ENCODE measurements around the gene IL24.

IL24 gene

DNA sequence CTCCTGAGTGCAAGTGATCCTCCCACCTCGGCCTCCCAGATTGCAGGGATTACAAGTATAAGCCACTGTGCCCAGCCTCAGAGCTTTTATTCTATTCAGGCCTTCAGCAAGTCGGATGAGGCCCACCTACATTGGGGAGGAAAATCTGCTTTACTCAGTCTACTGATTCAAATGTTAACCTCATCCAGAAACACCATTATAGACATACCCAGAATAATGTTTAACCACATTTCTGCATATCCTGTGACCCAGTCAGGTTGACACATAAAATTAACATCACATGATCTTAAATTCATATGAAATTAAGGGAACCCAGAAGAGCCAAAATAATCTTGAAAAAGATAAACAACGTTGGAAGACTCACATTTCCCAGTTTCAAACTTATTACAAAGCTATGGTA lies 16.9 kb upstream of the IL24 start:
- DNase-seq (ENCODE audit: low read depth), result no peak

DNA sequence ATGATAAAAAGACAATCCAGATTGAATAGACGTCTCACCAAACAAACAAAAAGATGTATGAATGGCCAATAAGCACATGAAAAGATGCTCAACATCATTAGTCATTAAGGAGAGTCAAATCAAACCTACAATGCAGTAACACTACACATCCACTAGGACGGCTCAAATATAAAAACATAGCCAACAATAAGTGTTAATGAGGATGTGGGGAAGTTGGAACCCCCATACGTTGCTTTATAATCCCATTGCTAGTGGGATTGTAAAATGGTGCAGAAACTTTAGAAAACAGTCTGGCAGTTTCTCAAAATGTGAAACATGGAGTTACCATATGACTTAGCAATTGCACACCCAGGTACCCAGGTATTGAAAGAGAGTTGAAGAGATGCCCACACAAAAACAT lies 14.7 kb upstream of the IL24 start:
- no peak for DNase-seq (ENCODE audit: low read depth)

- no peak for DNase-seq (ENCODE audit: low read depth)
Measured at GRCh38 chr1:206883160-206883559, 14.1 kb upstream of the IL24 start.

DNA sequence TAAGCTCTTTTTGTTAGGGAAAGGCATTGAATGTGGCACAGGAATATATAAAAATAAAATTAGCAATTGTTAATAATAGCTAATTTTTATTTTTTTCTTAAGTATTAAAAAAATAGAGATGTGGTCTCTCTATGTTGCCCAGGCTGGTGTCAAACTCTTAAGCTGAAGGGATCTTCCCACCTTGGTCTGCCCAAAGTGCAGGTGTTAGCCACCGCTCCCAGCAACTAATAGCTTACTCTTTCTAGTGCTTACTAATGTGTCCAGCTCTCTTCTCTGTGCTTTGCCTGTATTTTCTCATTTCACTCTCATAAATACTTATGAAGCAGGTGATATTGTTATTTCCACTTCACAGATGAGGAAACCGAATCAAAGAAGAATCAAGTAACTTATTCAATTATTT lies 13.4 kb upstream of the IL24 start:
- DNase-seq (ENCODE audit: low read depth), result no peak

GRCh38 chr1:206885341-206886060 lies 11.7 kb upstream of the IL24 start:
- no peak for DNase-seq (ENCODE audit: low read depth)

GRCh38 chr1:206886831-206887230 lies 10.4 kb upstream of the IL24 start:
- DNase-seq (ENCODE audit: low read depth), result no peak

- no peak for DNase-seq (ENCODE audit: low read depth)
Measured at GRCh38 chr1:206887701-206888100, 9.5 kb upstream of the IL24 start.

DNA sequence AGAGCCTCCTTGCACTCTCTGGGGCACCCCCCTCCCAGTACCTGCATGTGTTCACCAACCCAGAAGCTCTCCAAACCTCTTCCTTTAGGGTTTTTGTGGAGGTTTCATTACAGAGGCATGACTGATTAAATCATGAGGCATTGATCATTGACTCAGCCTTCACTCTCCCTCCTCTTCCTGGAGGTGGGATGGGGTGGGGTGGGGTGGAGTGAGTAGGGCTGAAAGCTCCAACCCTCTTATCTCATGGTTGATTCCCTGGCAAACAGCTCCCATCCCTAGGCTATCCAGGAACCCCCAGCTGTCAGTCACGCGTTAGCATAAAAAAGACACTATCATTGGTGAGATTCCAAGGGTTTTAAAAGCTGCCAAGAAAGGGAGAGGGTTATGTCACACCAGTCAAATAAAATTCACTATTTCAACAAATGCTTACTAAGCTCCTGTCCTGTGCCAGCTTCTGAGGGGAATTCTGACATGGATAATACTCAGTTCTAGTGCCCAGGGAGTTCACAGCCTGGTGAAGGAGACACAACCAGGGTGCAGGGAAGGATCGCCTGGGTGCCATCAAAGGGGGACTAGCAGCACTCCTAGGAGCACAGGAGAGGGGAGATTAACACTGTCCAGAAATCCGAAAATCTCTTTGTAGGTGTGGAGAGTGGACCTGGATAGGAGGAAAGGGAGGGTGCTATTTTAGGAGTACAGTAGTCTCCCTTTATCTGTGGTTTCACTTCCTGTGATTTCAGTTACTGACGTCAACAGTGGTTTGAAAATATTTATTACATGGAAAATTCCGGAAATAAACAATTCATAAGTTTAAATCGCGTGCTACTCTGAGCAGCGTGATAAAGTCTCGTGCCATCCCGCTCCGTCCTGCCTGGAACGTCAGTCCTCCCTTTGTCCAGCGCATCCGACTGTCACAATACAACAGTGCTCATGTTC lies 6.8 kb upstream of the IL24 start:
- peak; percentile 38 for DNase-seq (ENCODE audit: low read depth)

DNA sequence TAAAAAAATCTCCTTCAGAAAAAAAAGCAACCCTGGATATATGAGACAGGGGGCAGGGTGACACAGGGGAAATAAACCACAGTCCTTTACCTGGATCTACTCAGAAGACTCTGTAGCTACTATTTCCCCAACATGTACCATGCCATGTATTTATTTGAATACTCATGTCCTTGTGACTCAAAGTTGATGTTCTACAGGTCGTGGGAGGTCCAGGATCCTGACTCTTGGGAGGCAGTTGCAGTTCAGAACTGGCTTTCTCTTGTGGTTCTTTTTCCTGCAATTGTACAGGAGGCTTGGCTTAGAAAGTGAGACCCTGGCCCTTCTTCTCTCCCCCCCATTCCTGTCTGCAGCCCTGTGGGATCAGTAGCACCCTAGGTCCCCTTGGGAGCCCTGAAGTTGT lies 5.8 kb upstream of the IL24 start:
- DNase-seq (ENCODE audit: low read depth), result no peak

DNA sequence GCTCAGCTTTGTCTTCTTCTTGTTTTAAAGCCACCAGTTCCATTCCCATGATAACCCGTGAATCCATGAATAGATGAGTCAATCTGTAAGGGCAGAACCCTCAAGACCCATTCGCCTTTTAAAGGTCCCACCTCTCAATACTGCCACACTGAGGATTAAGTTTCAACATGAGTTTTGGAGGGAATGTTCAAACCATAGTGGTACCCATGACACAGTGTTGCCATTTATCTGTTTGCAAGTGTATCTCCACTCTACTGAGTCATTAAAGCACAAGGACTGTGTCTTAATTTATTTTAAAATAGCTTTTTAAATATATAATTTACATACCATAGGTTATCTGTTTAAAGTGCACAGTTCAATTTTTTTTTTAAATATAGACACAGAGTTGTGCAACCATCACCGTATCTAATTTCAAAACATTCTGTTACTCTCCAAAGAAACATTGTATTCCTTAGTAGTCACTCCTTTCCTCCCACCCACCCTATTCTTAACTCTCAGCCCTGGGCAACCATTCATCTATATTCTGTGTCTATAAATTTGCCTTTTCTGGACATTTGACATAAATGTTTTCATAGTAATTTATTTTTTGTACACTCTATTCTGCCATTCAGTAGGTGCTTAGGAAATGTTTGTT lies 4.8 kb upstream of the IL24 start:
- peak; percentile 18 for DNase-seq (ENCODE audit: low read depth)

DNA sequence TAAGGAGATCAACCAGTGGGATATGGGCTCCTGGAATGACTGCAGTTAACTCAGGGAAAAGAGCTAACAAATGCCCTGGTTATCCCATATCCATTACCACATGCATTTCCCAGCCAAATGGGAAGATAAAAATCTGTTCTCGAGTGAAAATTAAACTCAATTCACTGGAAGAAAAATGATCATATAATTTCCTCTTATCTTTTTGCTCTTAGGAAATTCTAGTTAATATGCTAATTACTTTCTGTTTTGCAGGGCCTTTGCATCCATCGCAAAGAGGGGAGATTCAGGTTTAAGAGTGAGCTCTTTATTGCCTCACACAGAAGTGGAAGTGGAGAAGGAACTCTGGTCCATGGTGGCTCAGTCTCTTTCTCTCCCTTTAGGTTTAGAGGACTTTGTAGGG lies 3.9 kb upstream of the IL24 start:
- no peak for DNase-seq (ENCODE audit: low read depth)

DNA sequence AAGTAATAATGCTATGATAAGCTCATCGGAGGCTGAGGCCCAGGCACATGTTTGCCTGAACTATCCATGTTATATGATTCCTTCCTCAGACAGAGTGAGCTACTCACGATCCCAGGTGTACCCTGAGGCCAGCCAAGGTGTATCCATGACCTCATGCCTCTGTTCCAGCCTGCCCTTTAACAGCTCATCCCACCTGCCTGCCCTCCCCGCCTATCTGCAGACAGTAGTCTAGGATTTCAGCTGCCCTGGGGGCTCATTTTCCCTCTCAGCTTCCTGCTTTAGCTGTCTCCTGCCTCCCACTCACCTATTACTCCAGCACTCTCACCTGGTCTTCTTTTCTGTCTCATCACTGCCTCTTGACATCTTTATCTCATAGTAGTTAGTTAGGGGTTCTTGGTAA lies 1.9 kb upstream of the IL24 start:
- DNase-seq (ENCODE audit: low read depth), result no peak

GRCh38 chr1:206895837-206896242 lies 1.4 kb upstream of the IL24 start:
- DNase-seq (ENCODE audit: low read depth), result no peak

DNA sequence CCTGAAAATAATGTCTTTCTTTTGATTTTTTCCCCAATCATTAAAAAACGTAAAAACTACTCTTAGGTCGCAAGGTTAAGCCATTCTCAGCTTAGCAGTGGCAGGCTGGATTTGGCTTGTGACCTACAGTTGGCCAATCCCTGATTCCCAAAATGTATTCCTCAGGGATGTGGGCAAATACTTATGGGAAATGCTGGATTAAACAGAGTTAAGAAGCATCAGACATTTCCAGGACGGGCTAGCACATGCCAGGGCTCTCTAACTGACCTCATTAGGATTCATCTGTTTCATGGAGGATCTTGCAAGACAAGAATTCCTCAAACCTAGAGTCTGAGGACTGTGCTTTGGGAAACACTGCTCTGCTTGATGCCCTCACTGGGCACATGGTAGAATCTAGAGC lies 982 bp upstream of the IL24 start:
- no peak for DNase-seq (ENCODE audit: low read depth)

- DNase-seq (ENCODE audit: low read depth), result peak; percentile 47
Measured at GRCh38 chr1:206898089-206898914, 1.1 kb downstream of the IL24 start.

- no peak for DNase-seq (ENCODE audit: low read depth)
Measured at GRCh38 chr1:206898915-206899431, 1.7 kb downstream of the IL24 start.

GRCh38 chr1:206899717-206900116 lies 2.5 kb downstream of the IL24 start:
- no peak for DNase-seq (ENCODE audit: low read depth)

- DNase-seq (ENCODE audit: low read depth), result no peak
Measured at GRCh38 chr1:206900149-206900548, 2.9 kb downstream of the IL24 start.

DNA sequence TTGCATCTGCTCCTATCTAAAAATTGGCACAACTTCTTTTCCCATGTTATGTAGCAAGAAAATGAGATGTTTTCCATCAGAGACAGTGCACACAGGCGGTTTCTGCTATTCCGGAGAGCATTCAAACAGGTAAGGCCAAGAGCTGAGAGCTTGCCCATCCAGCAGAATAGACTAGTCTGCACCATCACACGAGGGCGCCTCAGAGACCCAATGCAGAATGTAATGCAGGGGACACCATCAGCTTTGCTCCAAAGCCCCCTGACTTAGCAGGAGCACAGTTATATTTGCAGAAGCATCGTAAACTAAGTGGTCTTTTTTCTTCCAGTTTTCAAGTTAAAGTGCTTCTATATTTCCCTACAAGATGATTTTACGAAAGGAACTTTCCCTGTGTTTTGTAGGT lies 4.7 kb downstream of the IL24 start:
- DNase-seq (ENCODE audit: low read depth), result no peak

- no peak for DNase-seq (ENCODE audit: low read depth)
Measured at GRCh38 chr1:206902702-206903101, 5.5 kb downstream of the IL24 start.

DNA sequence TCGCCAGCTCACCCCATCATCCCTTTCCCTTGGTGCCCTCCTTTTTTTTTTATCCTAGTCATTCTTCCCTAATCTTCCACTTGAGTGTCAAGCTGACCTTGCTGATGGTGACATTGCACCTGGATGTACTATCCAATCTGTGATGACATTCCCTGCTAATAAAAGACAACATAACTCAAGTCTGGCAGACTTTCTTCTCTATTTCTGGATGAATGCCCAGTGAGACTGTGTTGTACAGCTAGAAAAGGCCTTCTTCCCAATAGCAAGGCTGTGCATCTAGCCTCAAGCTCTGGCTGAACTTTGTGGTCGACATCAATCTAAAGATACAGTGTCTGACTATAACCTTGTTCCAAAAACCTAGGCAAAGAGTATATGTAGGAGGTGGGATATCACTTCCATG lies 6.4 kb downstream of the IL24 start:
- no peak for DNase-seq (ENCODE audit: low read depth)

All from stromal cell of bone marrow (primary cell).